NK-92 (cell line): ENCODE data around the gene ROM1.
A peak's percentile ranks its signal among the peaks of the same experiment; 100 is the strongest.
"Not testable (repeated sequence)": the region's sequence is repeated elsewhere in the genome, so short reads cannot be mapped to it uniquely, and the experiment has no call there.

ENCODE experiments used
- DNase-seq: peaks from one replicate; lab custom pipeline; 2025; ENCODE audit not compliant: unreplicated experiment; lab: John Stamatoyannopoulos, UW

ROM1 gene

GRCh38 chr11:62585356-62585755 is 27.7 kb upstream of the ROM1 start:
- DNase-seq = not testable (repeated sequence)

- DNase-seq = no peak
Measured at GRCh38 chr11:62588966-62589637, 24.0 kb upstream of the ROM1 start.

- DNase-seq = peak; percentile 93
Measured at GRCh38 chr11:62591448-62592145, 21.5 kb upstream of the ROM1 start, which contains the start of gene TUT1. Gene TUT1, minus strand, starts transcription at chr11:62591523. Its CDS starts 38 bp downstream, at chr11:62591485.

- DNase-seq = no peak
Measured at GRCh38 chr11:62592146-62592815, 20.8 kb upstream of the ROM1 start.

- DNase-seq = no peak
Measured at GRCh38 chr11:62592989-62593421, 20.1 kb upstream of the ROM1 start.

GRCh38 chr11:62593434-62594044 is 19.5 kb upstream of the ROM1 start:
- no peak for DNase-seq

- no peak for DNase-seq
Measured at GRCh38 chr11:62595124-62595523, 17.9 kb upstream of the ROM1 start.

GRCh38 chr11:62599069-62599696 is 13.9 kb upstream of the ROM1 start:
- DNase-seq = peak; percentile 92

GRCh38 chr11:62599901-62600300 is 13.2 kb upstream of the ROM1 start:
- DNase-seq = no peak

GRCh38 chr11:62600367-62601121 is 12.5 kb upstream of the ROM1 start:
- no peak for DNase-seq

- DNase-seq = no peak
Measured at GRCh38 chr11:62601122-62601371, 12.0 kb upstream of the ROM1 start.

- DNase-seq = peak; percentile 81
Measured at GRCh38 chr11:62601372-62602140, 11.5 kb upstream of the ROM1 start, which contains the start of gene MTA2. Gene MTA2, minus strand, starts transcription at chr11:62601865. Its CDS starts 415 bp downstream, at chr11:62601450.

GRCh38 chr11:62602141-62603071 is 10.7 kb upstream of the ROM1 start:
- DNase-seq = no peak

GRCh38 chr11:62603072-62603408 is 10.0 kb upstream of the ROM1 start:
- DNase-seq = no peak

GRCh38 chr11:62603776-62604299 is 9.2 kb upstream of the ROM1 start:
- DNase-seq = no peak

GRCh38 chr11:62604460-62605120 is 8.5 kb upstream of the ROM1 start:
- no peak for DNase-seq

- DNase-seq = no peak
Measured at GRCh38 chr11:62605467-62605866, 7.6 kb upstream of the ROM1 start.

GRCh38 chr11:62605902-62606301 is 7.2 kb upstream of the ROM1 start:
- no peak for DNase-seq
